ENCODE results near the gene CCDC185. TPM values are rescaled to one million over a fixed set of nuclear protein-coding genes. Genes with fewer than 3 reads are reported as not detected.

CCDC185 gene
- total RNA-seq (2014; rRNA removed; shearing (Covaris generic)) (0.08 and 0.56 TPM in 2 replicates), polyA plus RNA-seq (2016; fragmentation: Nextera tagmentation; extraction: Ambion mirVana) (not detected in 2 replicates)
- long read RNA-seq = 0 reads

DNA sequence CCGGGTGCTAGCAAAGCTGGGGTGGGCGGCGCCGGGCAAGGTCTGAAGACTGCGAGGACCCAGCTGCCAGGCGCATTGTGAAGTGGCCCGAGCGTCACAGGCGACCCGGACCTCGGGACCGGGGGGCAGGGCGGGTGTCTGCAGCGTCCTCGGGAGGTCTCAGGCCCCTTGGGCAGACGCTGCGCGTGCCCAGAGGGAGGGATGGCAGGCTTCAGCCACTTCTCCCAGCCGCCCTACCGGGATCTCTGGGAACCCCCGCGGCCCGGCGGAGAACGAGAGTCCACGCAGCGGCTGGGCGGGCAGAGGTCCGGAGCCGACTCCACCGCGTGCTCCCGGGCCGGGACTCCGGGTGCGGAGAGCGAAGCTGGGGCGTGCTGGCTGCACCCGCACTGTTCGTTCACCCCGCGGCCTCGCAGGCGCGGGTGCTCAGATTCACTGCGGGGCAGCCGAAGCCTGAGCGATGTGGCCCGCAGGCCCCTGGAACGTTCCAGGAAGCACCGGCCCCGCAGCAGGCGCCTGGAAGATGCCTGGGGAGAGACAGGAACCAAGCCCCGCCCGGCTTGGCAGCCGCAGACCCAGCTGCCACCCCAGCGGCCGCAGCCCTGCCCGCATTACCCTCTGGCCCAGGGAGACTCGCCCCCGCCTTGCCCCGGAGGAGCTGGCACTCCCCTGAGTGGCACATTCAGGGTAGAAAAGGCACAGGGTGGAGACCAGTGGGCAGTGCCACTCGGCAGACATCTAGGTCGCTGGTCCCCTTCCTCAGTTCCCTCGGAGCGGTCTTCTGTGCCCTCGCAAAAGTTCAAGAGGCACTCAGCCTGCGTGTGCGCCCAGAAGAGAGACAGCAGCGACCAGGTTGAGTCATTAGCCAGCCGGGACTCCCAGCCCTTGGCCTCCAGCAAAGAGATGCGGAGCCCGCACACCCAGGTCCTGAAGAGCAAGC lies at the start of gene CCDC185:
Gene CCDC185, plus strand, starts transcription at position 141 of the 940 bp plus-strand sequence. Its CDS starts 61 bp downstream, at position 202.
- TF ChIP-seq NANOG (IDR thresholded peaks at IDR 0.05; ENCODE audit: borderline replicate concordance) = no peak
- TF ChIP-seq, protein P1, sequence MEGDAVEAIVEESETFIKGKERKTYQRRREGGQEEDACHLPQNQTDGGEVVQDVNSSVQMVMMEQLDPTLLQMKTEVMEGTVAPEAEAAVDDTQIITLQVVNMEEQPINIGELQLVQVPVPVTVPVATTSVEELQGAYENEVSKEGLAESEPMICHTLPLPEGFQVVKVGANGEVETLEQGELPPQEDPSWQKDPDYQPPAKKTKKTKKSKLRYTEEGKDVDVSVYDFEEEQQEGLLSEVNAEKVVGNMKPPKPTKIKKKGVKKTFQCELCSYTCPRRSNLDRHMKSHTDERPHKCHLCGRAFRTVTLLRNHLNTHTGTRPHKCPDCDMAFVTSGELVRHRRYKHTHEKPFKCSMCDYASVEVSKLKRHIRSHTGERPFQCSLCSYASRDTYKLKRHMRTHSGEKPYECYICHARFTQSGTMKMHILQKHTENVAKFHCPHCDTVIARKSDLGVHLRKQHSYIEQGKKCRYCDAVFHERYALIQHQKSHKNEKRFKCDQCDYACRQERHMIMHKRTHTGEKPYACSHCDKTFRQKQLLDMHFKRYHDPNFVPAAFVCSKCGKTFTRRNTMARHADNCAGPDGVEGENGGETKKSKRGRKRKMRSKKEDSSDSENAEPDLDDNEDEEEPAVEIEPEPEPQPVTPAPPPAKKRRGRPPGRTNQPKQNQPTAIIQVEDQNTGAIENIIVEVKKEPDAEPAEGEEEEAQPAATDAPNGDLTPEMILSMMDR (conservative IDR thresholded peaks at IDR 0.05; ENCODE audit: low read depth in 2 of 2) = no peak
- no peak for TF ChIP-seq ETS1 (IDR thresholded peaks at IDR 0.05)
- no peak for TF ChIP-seq EZH2 (IDR thresholded peaks at IDR 0.05; ENCODE audit: low read depth, unreplicated experiment)
- TF ChIP-seq EZH2phosphoT487 (IDR thresholded peaks at IDR 0.05; ENCODE audit: unreplicated experiment) = no peak
- no peak for TF ChIP-seq ZNF331 (CRISPR knock-in tag; IDR thresholded peaks at IDR 0.05; ENCODE audit: low read depth)
- Histone ChIP-seq H3K4me3 (peak within 1 kb of the TSS; percentile 60), H3K36me3 (ENCODE audit: insufficient read depth) (no peaks in the 10 kb centered on the region), H3K9me2 (ENCODE audit: insufficient read depth) (no peaks in the 10 kb centered on the region), H2AFZ (peak within 1 kb of the TSS; percentile 95), H3K4me1 (ENCODE audit: insufficient read depth) (no peaks in the 10 kb centered on the region), H3K27me3 (ENCODE audit: insufficient read depth) (peaks cover 44% of the 10 kb centered on the region), H3K4me2 (peak within 1 kb of the TSS; percentile 79), H4K20me1 (replicated peaks; ENCODE audit: insufficient read depth) (no peaks in the 10 kb centered on the region), H3K27ac (ENCODE audit: low read depth) (no peak within 1 kb of the TSS), H3K79me2 (replicated peaks; ENCODE audit: insufficient read depth) (no peaks in the 10 kb centered on the region), H3F3A (replicated peaks; ENCODE audit: low read depth) (no peaks in the 10 kb centered on the region)
- Mint-ChIP-seq H3K4me3 (peak within 1 kb of the TSS; percentile 47; the same call in 2 of the 3 replicates), H3K36me3 (ENCODE audit: low read depth) (peaks cover 14% of the 10 kb centered on the region; the same call in 2 of the 3 replicates), H3K4me1 (peaks cover 3% of the 10 kb centered on the region; the same call in 1 of the 3 replicates), H3K27ac (no peak within 1 kb of the TSS), H3K9me3 (peaks cover 18% of the 10 kb centered on the region), H3K27me3 (ENCODE audit: insufficient read depth, low read depth, poor library complexity) (peaks cover 29% of the 10 kb centered on the region)
- ATAC-seq (peak; percentile 80), DNase-seq (ENCODE audit: low spot score) (peak; percentile 62)

- DNase-seq (ENCODE audit: low spot score) (no peak), ATAC-seq (no peak)
- H3K9me2 ChIP-seq (ENCODE audit: insufficient read depth) = no peaks in the 10 kb centered on the region
- H2AFZ ChIP-seq = no peak overlapping the region
- H3K79me2 ChIP-seq (replicated peaks; ENCODE audit: insufficient read depth) = no peaks in the 10 kb centered on the region
- no peaks in the 10 kb centered on the region for H3K9me3 Mint-ChIP-seq
- H3K27ac Mint-ChIP-seq = no peak overlapping the region
- no peaks in the 10 kb centered on the region for H3K36me3 ChIP-seq (ENCODE audit: insufficient read depth)
- H3K4me2 ChIP-seq = no peak overlapping the region
- no peak overlapping the region for H3K27ac ChIP-seq (ENCODE audit: low read depth)
- H3K4me1 Mint-ChIP-seq = peaks cover 5% of the 10 kb centered on the region; the same call in 2 of the 3 replicates
- H3K27me3 Mint-ChIP-seq (ENCODE audit: insufficient read depth, low read depth, poor library complexity) = no peaks in the 10 kb centered on the region
- H3K4me3 Mint-ChIP-seq = no peak overlapping the region
- H4K20me1 ChIP-seq (replicated peaks; ENCODE audit: insufficient read depth) = no peaks in the 10 kb centered on the region
- no peaks in the 10 kb centered on the region for H3K27me3 ChIP-seq (ENCODE audit: insufficient read depth)
- no peak overlapping the region for H3K4me3 ChIP-seq
- no peaks in the 10 kb centered on the region for H3F3A ChIP-seq (replicated peaks; ENCODE audit: low read depth)
- TF ChIP-seq ZNF331 (CRISPR knock-in tag; IDR thresholded peaks at IDR 0.05; ENCODE audit: low read depth) = no peak
- TF ChIP-seq POLR2AphosphoS5 (IDR thresholded peaks at IDR 0.05; ENCODE audit: low read depth) = no peak
- no peaks in the 10 kb centered on the region for H3K36me3 Mint-ChIP-seq (ENCODE audit: low read depth)
- H3K4me1 ChIP-seq (ENCODE audit: insufficient read depth) = no peaks in the 10 kb centered on the region
These were observed 49.5 kb upstream of the CCDC185 start for GRCh38 chr1:223343692-223344091.

Measured in GM23338 (cell line).